NCI-H82 treated with DMSO at 0.1 percent for 48 hours (cell line): ENCODE data around the gene CYTH3.
A peak's percentile ranks its signal among the peaks of the same experiment; 100 is the strongest.
"Not testable (repeated sequence)": the region's sequence is repeated elsewhere in the genome, so short reads cannot be mapped to it uniquely, and the experiment has no call there.

Experiments
- DNase-seq: peaks from one replicate; lab custom pipeline; 2025; ENCODE audit not compliant: unreplicated experiment; lab: John Stamatoyannopoulos, UW

The CYTH3 gene

DNA sequence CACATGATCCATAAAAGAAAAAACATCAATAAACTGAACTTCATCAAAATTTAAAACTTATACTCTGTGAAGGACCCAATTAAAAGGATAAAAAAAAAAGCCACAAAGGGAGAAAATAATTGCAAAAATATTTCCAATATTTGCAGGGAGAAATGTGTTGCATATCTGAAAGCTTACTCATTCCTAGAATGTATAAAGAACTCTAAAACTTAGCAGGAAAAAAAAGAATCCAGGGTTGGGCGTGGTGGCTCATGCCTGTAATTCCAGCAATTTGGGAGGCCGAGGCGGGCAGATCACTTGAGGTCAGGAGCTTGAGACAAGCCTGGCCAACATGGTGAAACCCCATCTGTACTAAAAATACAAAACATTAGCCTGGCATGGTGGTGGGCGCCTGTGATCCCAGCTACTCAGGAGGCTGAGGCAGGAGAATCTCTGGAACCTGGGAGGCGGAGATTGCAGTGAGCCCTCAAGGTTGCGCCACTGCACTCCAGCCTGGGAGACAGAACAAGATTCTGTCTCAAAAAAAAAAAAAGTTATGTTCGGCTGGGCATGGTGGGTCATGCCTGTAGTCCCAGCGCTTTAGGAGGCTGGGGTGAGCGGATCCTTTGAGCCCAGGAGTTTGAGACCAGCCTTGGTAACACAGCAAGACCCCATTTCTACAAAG lies 11.1 kb upstream of the CYTH3 start:
- DNase-seq: not testable (repeated sequence)

DNA sequence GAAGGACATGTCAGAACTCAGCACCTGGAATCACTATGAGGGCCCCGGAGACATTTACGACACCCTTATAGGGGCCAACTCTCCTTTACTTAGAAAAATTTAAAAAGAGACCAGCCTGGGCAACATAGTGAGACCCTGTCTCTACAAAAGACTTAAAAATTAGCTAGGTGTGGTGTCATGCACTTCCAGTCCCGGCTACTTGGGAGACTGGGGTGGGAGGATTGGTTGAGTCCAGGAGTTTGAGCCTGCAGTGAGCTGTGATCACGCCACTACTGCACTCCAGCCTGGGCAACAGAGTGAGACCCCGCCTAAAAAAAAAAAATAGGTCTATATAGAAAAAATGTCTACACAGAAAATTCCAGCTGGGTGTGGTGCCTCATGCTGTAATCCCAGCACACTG lies 7.5 kb upstream of the CYTH3 start:
- DNase-seq: no peak

DNA sequence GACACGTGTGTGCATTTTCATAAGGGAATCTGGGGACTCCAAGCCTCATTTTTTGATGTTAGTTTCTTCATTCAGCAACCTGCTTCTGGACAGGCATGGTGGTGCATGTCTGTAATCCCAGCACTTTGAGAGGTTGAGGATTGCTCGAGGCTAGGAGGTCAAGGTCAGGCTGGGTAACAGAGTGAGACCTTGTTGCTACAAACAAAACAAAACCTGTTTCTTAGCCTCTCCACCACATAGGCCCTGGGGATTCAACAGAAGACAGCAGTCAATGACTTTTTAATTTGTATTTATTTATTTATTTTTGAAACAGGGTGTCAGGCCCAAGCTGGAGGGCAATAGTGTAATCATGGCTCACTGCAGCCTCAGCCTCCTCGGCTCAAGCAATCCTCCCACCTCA lies 6.9 kb upstream of the CYTH3 start:
- DNase-seq: no peak

DNA sequence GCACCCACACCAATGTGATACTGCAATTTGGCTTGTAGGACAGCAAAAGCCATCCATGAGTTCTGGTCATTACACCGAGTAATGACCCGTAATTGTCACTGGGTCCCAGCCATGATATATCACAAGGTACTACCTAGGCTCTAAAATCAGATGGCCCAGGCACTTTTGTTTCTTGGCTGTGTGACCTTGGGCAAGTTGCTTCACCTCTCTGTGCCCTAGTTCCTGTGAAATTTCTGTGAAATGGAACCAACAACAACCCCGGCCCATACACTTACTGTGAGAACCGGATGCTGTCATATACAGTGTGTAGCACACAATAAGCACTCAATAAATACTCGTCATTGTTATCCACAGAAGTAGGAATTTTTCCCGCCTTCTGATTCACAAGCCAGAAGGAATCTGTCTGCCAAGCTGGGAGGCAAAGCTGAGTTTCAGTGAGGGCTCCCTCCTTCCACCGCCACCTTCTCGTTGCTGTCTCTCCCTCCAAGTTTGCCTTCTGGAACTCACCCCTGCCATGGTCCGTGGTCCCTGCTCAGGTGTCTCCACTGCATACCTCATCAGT lies 6.4 kb upstream of the CYTH3 start:
- DNase-seq: no peak

DNA sequence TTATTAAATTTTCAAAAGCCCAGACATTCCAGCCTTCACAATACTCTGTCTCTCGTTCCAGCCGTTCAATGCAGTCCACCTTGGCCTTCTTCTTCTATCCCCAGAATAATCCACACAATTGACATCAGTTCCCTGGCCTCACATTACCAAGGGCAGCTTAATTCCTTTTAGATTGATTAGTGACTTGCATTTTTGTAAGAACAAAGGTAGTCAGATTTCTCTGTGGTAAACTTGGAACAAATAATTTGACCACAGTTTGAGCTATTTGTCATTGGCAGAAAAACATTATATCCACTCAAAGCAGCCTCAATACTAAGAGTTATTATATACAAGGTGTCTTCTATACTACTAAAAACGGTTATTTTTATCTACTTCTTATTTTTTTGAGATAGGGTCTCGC lies 5.1 kb upstream of the CYTH3 start:
- DNase-seq: no peak

DNA sequence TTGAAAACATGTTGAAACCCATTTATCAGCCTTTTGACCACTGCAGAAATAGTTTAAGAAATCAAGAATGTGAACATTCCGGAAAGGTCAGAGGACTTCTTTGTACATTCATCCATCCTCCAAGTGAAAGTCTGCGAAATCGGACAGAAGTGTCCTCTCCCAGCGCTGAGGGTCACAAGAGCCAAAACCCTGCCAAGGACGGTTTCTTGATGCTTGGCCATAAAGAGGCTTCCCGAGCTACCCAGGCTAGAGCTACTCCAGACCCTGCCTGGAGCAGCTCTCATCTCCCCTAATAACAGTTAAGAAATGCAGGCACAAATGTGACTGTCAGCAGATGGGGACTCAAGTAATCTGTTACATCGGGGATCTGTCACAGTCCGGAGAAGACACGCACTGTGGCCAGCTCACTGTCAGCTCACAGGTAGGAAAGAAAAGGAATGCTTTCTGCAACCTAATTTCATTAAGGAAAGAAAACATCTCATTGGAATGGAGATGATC lies 4.5 kb upstream of the CYTH3 start:
- peak; percentile 39 for DNase-seq

DNA sequence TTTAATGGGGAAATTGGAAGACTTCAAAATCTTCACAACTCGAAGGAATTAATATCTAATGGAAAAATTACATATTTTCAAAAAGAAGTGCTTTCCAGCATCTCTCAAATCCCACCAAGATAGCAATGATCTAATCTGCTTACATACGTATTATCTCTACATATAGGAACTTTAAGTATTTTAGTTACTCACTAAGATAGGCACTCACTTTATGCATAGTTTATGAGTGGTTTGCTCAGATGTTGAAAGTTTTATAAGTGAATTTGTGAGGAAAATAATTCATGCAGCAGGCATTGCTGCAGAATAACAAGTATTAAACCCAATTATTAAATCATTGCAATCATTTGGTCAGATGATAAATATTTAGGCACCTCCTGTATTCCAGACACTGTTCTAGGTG lies 2.3 kb upstream of the CYTH3 start:
- no peak for DNase-seq

DNA sequence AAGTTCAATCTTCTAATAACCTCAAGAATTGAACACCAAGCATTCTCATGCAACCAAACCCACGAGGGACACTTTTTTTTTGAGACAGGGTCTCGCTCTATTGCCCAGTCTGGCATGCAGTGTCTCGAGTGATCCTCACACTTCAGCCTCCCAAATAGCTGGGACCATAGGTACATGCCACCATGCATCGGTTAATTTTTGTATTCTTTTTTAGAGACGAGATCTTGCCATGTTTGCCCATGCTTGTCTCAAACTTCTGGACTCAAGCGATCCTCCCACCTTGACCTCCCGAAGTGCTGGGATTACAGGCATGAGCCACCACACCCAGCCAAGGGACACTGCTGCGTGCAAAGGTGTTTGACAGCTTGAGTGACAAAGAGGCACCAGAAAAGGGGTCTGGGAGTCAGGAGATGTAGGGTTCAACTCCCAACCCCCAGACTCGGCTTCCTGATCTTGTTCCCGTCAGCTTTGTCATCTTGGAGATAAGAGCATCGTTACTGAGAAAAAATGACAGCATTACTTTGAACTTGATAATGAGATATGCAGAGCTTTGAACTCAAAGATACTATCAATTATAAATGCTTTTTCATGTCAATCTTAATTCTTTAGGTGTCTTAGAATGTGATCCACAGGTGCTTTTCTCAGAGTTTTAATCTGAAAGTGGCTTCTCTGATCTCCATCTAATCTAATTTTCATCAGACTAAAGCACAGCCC lies 1.6 kb upstream of the CYTH3 start:
- peak; percentile 21 for DNase-seq

DNA sequence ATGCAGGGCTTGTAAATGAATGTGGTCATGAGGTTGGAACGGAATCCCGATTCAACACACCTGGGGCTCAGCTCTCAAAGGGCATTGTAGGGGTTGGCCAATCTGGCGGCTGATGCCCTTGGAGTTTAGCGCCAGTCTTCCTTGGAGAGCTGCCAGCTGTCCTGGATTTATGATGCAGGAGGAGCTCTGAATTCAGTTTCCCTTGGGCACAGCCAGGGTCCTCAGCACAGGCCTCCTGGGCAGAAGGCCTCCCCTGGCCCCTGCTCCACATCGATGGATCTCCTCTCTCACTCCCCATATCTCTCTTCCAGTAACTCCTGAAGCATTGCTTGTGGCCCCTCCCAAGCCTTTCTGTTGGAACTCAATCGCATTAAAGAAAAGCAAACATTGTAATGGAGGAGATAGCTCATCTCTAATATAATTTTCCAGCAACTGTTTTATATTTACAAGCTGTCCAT lies 985 bp upstream of the CYTH3 start:
- DNase-seq: peak; percentile 25

DNA sequence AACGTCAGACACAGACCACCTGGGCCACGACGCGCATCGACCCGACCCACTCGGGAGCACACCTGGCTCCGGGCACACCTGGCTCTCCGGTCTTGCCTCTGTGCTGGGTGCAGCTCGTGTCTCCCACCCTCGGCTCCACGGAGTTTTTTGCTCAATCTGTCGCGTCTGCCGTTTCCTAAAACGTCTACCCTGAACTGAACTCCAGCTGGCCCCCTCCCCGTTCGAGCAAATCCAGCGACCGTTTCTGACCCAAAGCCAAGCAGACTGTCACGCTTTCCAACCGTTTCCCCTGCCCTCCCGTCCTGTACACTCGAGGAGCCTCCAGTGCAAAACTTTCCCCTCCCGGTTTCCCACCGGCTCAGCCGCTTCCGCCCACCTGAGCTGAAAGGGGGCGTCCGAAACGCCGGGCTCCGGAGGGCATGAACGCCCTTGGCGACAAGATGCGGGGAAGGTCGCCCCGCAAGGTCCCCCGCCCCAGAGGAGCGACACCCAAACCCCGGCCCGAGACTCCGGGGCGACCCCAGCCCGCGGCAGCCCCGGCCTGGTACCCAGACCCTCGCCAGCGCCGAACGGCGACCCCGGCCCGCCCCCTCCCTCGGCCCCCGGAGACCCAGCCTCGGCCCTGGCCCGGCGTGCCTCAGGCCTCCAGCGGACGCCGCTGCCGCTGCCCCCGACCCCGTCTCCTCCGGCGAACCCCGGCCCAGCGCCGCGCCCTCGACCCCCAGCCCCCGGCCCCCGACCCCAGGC lies 557 bp downstream of the CYTH3 start:
- no peak for DNase-seq

DNA sequence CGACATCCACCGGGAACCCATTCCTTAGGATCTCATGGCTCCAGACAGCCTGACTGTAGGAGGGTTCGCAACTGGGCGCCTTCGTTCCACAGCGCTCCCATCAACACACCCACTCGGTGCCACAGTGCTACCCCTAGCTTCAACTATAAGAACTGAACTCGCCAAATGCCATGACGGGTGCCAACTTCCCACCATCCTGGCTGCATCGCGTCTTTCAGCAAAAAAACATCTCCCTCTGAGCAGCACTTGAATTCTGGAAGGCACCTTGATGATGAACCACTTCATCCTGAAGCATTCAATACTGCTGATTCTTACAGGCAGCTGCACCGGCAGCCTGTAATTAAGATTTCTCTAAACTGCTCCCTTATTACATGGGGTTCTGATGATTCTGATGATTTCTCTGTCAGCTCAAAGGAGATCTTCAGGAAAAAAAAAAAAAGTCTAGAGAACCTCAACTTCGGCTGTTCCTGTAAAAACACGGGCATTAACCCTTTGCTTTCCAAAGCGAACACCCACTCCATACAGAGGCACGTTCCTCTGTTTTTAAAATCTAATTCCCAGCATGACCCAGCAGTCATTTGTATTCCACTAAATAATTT lies 1.3 kb downstream of the CYTH3 start:
- no peak for DNase-seq

DNA sequence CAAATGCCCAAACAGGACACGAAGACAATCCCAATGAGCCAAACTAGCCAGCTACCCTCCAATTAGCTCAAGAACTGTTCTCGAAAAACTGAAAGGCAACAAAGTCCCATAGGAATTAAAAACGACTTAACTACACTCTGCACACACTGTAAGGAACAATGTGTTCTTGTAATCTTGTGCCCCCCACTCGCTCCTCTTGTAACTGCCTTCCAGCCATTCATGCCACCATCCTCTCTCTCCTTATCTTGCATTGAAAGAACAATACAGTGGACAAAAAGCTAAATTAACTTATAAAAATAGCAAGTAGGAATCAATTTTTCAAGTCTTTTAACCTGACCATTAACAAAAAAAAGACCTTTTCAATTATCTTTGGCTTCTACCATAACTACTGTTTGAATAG lies 2.9 kb downstream of the CYTH3 start:
- no peak for DNase-seq

DNA sequence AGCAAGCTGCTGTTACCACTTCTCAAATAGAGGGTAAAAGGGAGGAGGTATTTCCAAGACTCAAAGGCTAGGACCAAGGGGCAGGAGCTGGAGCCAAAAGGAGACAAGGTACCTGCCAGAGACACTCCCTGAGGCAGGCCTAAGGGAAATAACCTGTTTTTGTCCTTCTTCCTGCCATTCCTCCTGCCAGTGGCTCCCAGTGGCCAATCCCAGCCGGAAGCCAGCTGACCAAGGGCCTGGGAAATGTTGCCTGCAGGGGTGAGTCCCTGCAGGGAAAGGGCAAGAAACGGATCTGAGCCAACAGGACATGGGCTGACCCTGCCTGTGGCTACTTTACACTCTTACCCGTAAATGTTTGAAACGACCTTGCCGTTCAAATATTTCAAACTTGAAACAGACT lies 3.5 kb downstream of the CYTH3 start:
- no peak for DNase-seq

DNA sequence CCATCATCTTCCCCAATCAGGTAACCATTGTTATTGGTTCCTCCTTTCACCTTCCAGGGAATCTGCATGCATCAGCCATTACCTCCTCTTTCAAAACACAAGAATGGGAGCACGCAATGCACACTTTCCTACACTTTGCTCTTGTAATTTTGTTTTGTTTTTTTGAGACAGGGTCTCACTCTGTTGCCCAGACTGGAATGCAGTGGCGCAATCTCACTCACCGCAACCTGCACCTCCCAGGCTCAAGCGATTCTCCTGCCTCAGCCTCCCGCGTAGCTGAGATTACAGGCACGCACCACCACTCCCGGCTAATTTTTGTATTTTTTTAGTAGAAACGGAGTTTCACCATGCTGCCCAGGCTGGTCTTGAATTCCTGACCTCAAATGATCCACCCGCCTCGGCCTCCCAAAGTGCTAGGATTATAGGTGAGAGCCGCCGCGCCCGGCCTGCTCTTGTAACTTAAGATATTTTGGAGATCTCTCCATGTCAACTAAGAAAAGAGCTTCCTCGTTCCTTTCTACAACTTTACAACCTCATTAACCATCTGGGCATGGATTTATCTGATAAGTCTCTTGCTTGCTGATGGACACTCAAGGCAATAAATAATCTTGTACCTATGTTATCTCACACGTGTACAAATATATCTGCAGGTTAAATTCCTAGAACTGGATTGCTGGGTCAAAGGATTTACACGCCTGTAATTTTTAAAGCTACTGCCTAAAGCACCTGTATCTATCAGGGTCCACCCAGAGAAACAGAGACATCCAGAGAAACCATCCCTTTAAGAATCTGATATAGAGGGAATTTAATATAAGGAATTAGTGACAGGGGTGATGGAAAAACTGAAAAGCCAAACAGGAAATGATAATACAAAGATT lies 4.2 kb downstream of the CYTH3 start:
- DNase-seq: peak; percentile 40

DNA sequence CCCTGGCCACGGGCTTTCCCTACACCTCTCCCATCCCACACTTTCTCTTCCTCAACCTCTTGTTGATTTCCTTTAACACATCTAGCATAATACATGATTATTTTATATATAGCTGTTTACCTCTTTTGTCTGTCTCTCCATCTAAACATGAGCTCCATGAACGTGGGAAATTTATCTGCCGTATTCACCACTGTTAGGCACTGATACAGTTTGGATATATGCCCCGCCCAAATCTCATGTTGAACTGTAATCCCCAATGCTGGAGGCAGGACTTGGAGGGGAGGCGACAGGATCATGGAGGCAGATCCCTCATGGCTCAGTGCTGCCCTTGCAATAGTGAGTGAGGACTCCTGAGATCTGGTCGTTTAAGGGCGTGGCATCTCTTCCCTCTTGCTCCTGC lies 5.7 kb downstream of the CYTH3 start:
- DNase-seq: no peak

DNA sequence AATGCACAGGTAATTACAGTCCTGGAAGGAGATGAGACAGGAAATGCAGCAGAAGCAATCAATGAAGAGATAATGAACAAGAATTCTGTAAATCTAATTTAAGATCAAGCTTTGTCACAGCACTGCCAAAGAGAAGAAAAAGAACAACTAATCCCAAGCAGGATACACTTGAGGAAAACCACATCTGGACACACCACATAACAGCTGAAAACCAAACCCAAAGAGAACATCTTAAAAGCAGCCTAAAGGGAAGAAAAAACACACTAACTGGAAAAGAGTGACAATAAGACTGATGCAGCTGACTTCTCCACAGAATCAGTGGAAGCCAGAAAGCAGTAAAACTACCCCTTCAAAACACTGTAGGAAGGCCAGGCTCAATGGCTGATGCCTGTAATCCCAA lies 10.2 kb downstream of the CYTH3 start:
- no peak for DNase-seq

DNA sequence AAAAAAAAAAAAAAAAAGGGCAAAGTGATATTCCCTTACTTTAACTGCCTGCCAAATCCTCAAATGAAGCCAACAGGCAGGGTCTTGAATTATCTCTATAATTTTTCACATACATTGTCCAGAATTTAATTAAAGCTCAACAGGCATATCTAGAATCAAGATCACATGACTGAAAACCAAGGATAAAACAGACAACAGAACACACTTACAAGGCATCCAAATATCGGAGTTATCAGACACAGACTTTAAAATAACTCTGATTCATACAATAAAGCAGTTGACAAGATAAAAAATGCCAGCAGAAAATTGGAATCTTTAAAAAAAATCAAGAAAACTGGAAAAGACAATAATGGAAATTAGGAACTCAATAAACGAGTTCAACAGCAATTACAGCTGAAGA lies 10.7 kb downstream of the CYTH3 start:
- no peak for DNase-seq

DNA sequence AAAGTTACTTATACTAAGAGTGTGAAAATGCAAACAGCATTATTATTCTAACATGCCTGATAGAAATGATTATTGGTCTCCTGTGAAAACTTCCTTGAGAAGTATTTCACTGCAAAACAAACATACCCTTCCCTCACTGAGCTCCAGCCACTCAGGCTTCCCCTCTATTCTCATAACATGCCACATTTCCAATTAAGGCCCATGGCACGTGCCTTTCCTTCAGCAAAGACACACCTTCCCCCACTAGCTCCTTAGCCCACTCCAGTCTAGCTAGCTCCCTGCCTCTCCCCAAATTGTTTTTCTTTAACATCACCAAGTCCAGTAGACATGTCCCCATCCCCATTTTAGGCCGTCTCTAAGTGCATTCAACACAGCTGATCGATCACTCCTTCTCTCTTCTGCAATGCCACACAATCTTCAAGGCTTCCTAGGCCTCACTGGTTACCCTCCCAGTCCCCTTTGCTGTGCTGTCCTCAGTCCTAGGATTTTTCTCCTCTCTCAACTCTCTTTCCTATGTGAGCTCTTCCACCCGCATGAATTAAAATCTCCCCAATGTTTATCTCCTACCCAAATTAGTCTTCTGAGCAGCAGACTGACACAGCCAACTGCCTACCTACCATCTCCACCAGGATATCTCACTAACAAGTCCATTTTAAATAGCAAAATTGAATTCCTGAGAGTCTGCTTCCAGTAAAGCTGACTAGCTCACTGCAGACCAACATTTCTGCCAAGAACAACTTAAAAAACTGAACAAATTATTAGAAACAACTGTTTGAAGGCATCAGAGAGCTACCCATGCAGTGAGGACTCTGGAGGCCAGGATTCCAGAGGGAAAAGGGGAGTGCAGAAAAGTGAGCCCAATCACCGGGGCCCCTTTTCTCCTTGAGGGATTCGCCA lies 11.9 kb downstream of the CYTH3 start:
- DNase-seq: no peak

DNA sequence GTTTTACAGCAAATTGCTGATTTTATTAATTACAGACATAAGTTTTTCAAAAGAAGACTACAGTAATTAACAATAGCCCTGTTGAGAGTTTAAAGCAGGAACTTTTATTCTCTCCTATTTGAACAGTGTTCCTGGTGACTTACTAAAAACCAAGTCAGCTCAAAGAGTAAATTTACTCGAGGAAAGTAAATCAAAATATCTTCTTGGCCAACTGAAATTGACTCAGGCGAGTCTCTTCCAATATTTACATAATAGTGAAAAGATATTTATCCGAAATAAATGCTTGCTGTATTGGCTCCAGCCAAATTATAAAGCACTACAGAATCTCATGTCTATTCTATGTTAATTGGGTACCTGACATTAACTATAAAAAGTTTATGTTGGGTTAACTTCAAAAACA lies 13.2 kb downstream of the CYTH3 start:
- no peak for DNase-seq
